Measurements from ENCODE around the gene BRSK1. TPM values are rescaled to one million over a fixed set of nuclear protein-coding genes. Genes with fewer than 3 reads are reported as not detected.

BRSK1 gene
- total and polyA plus RNA-seq, 2 of the 8 experiments (the other 6 are each of a cell fraction or from before 2014, with no cell fraction given) = 27.6 to 32.7 TPM

DNA sequence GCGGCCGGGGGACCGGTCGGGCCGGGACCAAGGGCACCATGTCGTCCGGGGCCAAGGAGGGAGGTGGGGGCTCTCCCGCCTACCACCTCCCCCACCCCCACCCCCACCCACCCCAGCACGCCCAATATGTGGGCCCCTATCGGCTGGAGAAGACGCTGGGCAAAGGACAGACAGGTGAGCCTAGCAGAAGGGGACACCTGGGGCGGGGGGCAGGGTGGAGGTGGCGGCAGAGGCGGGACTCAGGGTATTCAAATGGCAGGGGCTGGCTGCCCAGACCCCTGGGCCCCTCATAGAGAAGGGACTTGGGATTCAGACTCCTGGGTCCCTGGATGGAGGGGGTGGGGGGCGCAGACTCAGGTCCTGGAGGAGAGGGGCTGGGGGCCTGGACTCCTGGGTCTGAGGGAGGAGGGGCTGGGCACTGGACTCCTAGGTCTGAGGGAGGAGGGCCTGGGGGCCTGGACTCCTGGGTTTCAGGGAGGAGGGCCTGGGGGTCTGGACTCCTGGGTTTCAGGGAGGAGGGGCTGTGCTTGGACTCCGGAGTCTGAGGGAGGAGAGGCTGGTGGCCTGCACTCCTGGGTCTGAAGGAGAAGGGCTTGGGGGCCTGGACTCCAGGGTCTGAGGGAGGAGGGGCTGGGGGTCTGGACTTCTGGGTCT lies 735 bp downstream of the BRSK1 start:
- Histone ChIP-seq H4K8ac (ENCODE audit: extremely low read depth, insufficient read depth, low read length) (no peak overlapping the region), H3K4me3 (ENCODE audit: extremely low read depth in 1 of 4, insufficient read depth in 2 of 4, low read depth in 3 of 4, low read length in 4 of 4) (peak overlapping the region; percentile 35 to 69 (median 45); a peak in 7 of 8 replicates), H3K14ac (ENCODE audit: insufficient read length) (no peak overlapping the region), H3K27me3 (replicated peaks in 1 of 4; ENCODE audit: control insufficient read depth in 3 of 4, extremely low read depth in 1 of 4, insufficient read depth in 3 of 4, low read length in 3 of 4) (no peaks in the 10 kb centered on the region), H3K56ac (replicated peaks; ENCODE audit: insufficient read length, low read depth, low read length) (no peak overlapping the region), H2BK20ac (ENCODE audit: low read length) (no peak overlapping the region), H2AFZ (ENCODE audit: low read length) (no peak overlapping the region), H2BK12ac (ENCODE audit: low read depth, low read length) (no peak overlapping the region), H3K9me3 (ENCODE audit: insufficient read depth in 2 of 2, low read depth in 1 of 2, low read length in 1 of 2) (no peaks in the 10 kb centered on the region; a peak in 1 of 4 replicates), H2BK120ac (replicated peaks; ENCODE audit: low read depth, low read length) (no peak overlapping the region), H3K4ac (replicated peaks; ENCODE audit: insufficient read length, low read depth, low read length) (no peak overlapping the region), H3K4me2 (ENCODE audit: insufficient read depth in 1 of 2, low read depth in 2 of 2, low read length in 2 of 2) (peak overlapping the region; percentile 62 to 64), H2AK5ac (ENCODE audit: low read depth, low read length) (no peak overlapping the region), H4K91ac (replicated peaks; ENCODE audit: insufficient read length, low read length) (no peak overlapping the region), H3K23ac (ENCODE audit: insufficient read length) (no peak overlapping the region), H3K4me1 (replicated peaks in 1 of 4; ENCODE audit: control insufficient read depth in 3 of 4, insufficient read depth in 4 of 4, low read length in 3 of 4) (peaks cover 3 to 13% (median 8%) of the 10 kb centered on the region in 4 experiments), H3K27ac (ENCODE audit: low read depth, low read length) (no peak overlapping the region; the same call in 1 of the 2 replicates), H3K79me1 (ENCODE audit: low read depth, low read length) (peaks cover 11% of the 10 kb centered on the region; the same call in 1 of the 2 replicates), H3K9ac (replicated peaks in 1 of 4; ENCODE audit: extremely low read depth in 1 of 4, low read depth in 3 of 4, low read length in 3 of 4) (no peak overlapping the region), H2BK5ac (ENCODE audit: low read depth, low read length) (no peak overlapping the region), H4K5ac (ENCODE audit: insufficient read length, low read depth, low read length) (no peak overlapping the region), H3K79me2 (ENCODE audit: control insufficient read depth in 1 of 2, insufficient read depth in 2 of 2, low read length in 2 of 2) (peaks cover 0 to 11% of the 10 kb centered on the region in 2 experiments; a peak in 2 of 4 replicates), H3K18ac (ENCODE audit: extremely low read depth, low read length) (no peak overlapping the region; the same call in 1 of the 2 replicates), H3K36me3 (ENCODE audit: control insufficient read depth in 2 of 4, insufficient read depth in 4 of 4, low read length in 3 of 4) (peaks cover 3 to 12% (median 8%) of the 10 kb centered on the region in 4 experiments; a peak in 6 of 8 replicates), H4K20me1 (replicated peaks in 1 of 2; ENCODE audit: control insufficient read depth in 1 of 2, insufficient read depth in 2 of 2, low read length in 2 of 2) (no peaks in the 10 kb centered on the region), H3K23me2 (ENCODE audit: low read depth, low read length) (peaks cover 6% of the 10 kb centered on the region; the same call in 1 of the 2 replicates), H2BK15ac (ENCODE audit: low read length) (no peak overlapping the region)
- TF ChIP-seq CBX8 (IDR thresholded peaks at IDR 0.05; ENCODE audit: borderline replicate concordance, low read depth, low read length) = no peak
- no peak for TF ChIP-seq ASH2L (IDR thresholded peaks at IDR 0.05; ENCODE audit: low read length)
- TF ChIP-seq SRF (IDR thresholded peaks at IDR 0.05; ENCODE audit: low read depth, low read length) = no peak
- peak in 1 of 2 experiments; percentile 60 for DNase-seq (ENCODE audit: low read depth in 1 of 2, low spot score in 2 of 2)
- CTCF ChIA-PET (ENCODE audit: partially characterized antibody) = interaction anchor here (0.9 kb wide), 2 partner anchors 17 to 69 kb away, joined by 4 to 5 read pairs; no protein-coding TSS in a partner anchor
- no CpG with 5 or more reads among the region's 16 CpGs for WGBS, 2 experiments (ENCODE audit: extremely low coverage in 1 of 2, insufficient coverage in 1 of 2, insufficient read length in 1 of 2, insufficient replicate concordance in 2 of 2, low coverage in 1 of 2, low lambda C conversion rate in 2 of 2, missing lambda C conversion rate in 1 of 2)
- POLR2A ChIA-PET (ENCODE audit: partially characterized antibody) = interaction anchor here (1.0 to 5.9 kb wide), 3 partner anchors 24 to 123 kb away, joined by 3 to 28 read pairs (median 5); partner anchors contain the start of genes PPP6R1 and UBE2S
- no peak for FAIRE-seq
